ES-I3 (cell line): ENCODE measurements around the gene FAM24B.
"Not testable (repeated sequence)": the region's sequence is repeated elsewhere in the genome, so short reads cannot be mapped to it uniquely, and the experiment has no call there.

Source experiments
- H3K36me3 ChIP-seq: 2 replicates; pipeline ENCODE4 v1.6.1; 2013; ENCODE audit warnings: mild to moderate bottlenecking, low read length, control low read depth, moderate library complexity; ENCODE audit not compliant: insufficient read depth
- H3K4me1 ChIP-seq: 2 replicates; pipeline ENCODE4 v1.6.1; 2013; ENCODE audit warnings: mild to moderate bottlenecking, control low read depth, low read length; ENCODE audit not compliant: insufficient read depth
- H3K9ac ChIP-seq: 2 replicates; pipeline ENCODE4 v1.6.1; 2013; ENCODE audit warnings: low read depth, mild to moderate bottlenecking, low read length, moderate library complexity
- H3K9me3 ChIP-seq: 2 replicates; pipeline ENCODE4 v1.6.1; 2013; ENCODE audit warnings: mild to moderate bottlenecking, low read length, moderate library complexity; ENCODE audit not compliant: control insufficient read depth, insufficient read depth

Gene FAM24B, protein sequence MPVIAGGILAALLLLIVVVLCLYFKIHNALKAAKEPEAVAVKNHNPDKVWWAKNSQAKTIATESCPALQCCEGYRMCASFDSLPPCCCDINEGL

DNA sequence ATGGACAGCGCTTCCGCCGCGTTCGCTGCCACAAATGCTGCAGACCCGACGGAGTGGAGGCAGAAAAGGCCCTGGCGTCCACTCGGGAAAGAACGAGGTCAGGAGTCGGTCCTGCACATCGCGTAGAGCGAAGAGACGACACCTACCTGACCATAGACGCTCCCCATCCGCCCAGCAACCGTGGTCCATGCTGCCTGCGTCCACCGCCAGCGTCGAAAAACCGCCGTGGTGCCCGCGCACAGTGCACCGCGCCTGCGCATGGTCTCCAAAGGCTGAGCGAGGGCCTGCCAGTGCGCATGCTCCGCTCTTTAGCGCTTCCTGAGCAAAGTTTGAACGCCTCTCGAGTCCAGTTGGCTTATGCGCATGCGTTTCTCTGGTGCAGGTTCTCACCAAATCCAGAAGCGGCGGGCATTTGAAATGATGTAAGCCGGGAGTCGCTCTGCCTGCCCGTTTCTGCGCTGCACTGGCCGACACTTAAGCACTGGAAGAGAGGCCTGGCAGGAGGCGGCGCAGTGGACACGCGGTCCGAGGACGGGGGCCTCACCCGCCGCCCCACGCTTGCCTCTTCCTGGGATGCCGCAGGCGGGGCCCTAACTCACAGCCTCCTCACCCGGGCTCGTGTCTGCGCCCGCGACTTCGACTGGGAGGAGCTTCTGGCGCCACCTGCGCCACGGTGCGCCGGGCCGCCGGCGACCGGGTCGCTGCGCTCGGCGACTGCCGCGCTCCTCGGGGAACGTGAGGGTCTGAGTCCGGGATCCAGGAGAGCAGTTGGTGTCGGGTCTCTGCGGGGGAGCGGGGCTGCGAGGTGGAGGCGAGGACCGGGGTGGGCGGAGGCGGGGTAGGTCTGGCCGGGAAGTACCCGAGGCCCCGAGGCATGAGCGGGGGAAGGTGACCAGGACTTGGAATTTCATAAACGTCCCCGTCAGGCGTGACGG, at the start of gene FAM24B:
Gene FAM24B (minus strand): TSS at position 243 of the 935 bp plus-strand sequence. CDS start 29,066 bp downstream, outside the sequence.
- Histone ChIP-seq H3K36me3 (no peaks in the 10 kb centered on the region), H3K9ac (peak within 1 kb of the TSS; percentile 52), H3K4me1 (peaks cover 23% of the 10 kb centered on the region), H3K9me3 (no peaks in the 10 kb centered on the region)

DNA sequence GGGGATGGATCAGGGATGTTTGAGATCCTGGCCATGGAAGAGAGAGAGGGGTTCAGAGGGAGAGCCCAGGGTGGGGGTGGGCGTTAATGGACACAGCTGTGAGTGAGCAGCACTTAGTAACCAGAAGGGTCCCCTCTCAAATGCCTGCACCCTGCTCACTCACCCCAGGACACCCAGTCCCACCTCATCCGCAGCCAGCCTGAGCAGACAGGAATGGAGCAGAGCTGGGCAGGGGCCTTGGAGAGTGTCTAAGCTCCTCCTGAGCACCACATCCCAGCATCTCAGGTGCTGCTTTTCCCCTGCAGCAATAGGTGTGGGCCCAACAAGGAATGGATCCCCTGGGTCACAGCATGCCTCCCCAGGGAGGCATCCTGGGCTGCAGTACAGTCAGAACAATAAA, 36.3 kb upstream of the FAM24B start:
- Histone ChIP-seq H3K36me3 (no peaks in the 10 kb centered on the region), H3K9ac (no peak overlapping the region)

DNA sequence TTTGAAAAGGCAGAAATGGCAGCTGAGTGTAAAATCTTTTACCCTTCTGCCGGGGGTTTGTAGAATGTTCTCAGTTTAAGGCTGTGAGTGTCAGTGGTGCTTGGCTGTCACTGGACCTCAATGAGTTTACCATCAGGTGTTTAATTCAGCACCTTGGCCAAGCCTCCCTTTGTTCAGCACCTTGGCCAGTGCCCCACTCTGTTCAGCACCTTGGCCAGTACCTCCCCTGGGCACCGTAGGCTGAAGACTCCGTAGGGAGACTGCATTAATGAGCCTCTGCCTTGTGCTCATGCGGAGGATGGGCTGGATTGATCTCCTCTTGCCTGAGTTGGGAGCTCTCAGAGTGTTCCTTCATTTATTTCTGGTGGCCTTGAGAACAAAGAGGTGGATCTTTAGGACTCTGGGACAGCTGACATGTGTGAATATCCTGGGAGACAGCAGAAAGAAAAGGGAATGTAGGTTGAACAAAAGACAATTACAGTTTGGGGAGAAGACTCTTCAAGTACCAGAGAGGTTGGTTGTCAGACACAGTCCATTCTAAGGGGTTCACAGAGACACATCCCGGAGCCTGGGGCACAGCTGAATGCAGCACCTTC, 32.6 kb upstream of the FAM24B start:
- H3K9me3 ChIP-seq, result no peaks in the 10 kb centered on the region
- no peaks in the 10 kb centered on the region for H3K36me3 ChIP-seq
- H3K9ac ChIP-seq, result no peak overlapping the region
- no peaks in the 10 kb centered on the region for H3K4me1 ChIP-seq

More for the DNA sequence above, 36.3 kb upstream of the FAM24B start:
- H3K9me3 ChIP-seq, result no peaks in the 10 kb centered on the region
- no peaks in the 10 kb centered on the region for H3K4me1 ChIP-seq

DNA sequence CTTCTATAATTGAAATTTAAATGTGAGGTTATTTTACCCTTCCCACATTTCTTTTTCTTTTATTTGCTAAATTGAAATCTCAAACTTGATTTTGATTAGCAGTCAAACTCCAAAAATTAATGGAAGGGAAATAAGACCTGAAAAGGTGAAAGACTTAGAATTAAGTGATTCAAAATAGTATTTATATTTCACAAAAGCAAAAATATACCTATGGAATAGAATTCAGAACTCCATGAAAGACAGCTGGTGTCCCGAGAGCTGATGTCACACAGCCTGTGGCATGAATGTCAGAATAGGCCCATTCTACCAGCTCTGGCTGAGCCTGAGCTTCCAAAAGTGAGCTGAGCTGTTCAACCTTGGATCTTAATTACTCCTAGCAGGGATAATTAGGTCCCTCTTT, 30.9 kb upstream of the FAM24B start, which contains the start of gene FAM24A:
Gene FAM24A (plus strand): TSS at position 301 of the 400 bp plus-strand sequence. CDS start 1,025 bp downstream, outside the sequence.
- H3K4me1 ChIP-seq, result no peaks in the 10 kb centered on the region
- H3K36me3 ChIP-seq, result no peaks in the 10 kb centered on the region
- H3K9ac ChIP-seq, result no peak within 1 kb of the TSS
- no peaks in the 10 kb centered on the region for H3K9me3 ChIP-seq

DNA sequence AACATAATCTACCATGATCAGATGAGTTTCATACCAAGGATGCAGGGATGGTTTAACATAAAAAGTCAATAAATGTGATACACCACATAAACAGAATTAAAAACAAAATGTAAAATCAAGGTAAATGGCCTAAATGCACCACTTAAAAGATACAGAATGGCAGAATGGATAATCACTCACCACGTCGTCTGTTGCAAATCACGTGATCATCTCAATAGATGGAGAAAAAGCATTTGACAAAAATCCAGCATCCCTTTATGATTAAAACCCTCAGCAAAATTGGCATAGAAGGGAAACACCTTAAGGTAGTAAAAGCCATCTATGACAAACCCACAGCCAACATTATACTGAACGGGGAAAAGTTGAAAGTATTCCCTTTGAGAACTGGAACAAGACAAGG, 24.5 kb upstream of the FAM24B start:
- H3K9ac ChIP-seq, H3K9me3 ChIP-seq, H3K4me1 ChIP-seq, H3K36me3 ChIP-seq: not testable (repeated sequence)

DNA sequence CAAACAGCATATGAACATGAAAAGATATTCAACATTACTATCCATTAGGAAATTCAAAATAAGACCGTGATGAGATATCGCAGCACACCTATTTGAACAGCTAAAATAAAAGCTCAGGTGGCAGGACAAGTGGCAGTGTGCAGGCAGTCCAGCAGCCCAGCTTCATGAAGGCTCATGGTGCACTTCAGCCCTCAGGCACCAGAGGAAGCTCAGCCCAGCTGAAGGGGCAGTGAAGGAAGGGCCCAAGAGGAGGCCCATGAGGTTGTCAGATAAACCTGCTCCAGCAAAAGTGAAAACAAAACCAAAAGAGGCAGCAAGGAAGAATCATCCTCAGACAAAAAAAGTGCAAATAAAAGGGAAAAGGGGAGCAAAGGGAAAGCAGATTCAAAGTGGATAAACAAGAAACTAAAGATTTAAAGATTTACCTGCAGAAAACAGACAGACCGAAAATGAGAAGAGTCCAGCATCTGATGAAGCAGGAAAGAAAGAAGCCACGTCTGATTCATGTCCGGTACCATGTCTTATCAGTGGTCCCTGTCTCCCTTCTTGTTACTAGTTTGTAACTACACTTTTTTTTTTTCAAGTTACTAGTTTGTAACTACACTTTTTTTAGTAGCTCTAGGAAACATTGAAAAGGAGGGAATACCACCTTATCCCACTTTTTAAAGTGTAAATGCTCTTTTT, 15.0 kb upstream of the FAM24B start:
- H3K9ac ChIP-seq, result no peak overlapping the region

DNA sequence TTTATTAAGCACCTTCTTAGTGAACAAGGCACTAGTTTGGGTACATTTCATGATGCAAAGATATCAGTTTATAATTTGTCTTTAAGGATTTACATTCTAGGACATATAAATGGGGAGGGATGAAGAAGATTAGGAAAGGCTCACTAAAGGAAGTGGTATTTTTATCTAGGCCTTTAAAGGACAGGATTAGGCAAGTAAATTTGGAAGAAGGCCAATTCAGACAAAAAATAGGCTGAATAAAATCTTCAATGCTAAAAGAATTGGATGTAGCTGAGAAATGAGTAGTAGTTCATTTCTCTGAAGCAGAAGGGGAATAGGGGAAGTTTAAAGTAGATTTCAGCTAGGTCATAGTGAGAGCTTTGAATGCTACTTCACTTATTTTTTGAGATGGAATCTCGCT, 4.8 kb upstream of the FAM24B start:
- Histone ChIP-seq H3K9ac (no peak overlapping the region), H3K4me1 (no peaks in the 10 kb centered on the region), H3K9me3 (no peaks in the 10 kb centered on the region), H3K36me3 (no peaks in the 10 kb centered on the region)

More for the DNA sequence above, 15.0 kb upstream of the FAM24B start:
- Histone ChIP-seq H3K4me1 (no peaks in the 10 kb centered on the region), H3K36me3 (no peaks in the 10 kb centered on the region), H3K9me3 (no peaks in the 10 kb centered on the region)

DNA sequence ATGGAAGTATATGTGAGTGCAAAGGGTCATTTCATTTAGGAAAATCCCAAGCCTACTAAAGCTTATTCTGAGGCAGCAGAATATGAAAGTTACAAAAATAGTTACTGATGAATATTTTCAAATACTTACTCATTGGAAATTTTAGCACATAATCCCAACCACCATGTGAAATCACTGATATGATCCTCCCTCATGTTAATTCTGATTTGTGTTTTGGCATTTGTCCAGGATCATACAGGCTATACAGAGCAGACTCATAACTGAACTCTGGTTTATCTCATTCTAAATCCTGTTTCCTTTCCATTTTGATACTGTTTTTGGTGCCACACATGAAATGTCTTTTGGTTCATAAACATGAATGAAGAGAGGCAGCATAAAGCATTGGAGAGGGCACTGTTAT, 3.4 kb upstream of the FAM24B start:
- H3K4me1 ChIP-seq, result no peaks in the 10 kb centered on the region
- H3K9me3 ChIP-seq, result no peaks in the 10 kb centered on the region
- no peaks in the 10 kb centered on the region for H3K36me3 ChIP-seq
- no peak overlapping the region for H3K9ac ChIP-seq

DNA sequence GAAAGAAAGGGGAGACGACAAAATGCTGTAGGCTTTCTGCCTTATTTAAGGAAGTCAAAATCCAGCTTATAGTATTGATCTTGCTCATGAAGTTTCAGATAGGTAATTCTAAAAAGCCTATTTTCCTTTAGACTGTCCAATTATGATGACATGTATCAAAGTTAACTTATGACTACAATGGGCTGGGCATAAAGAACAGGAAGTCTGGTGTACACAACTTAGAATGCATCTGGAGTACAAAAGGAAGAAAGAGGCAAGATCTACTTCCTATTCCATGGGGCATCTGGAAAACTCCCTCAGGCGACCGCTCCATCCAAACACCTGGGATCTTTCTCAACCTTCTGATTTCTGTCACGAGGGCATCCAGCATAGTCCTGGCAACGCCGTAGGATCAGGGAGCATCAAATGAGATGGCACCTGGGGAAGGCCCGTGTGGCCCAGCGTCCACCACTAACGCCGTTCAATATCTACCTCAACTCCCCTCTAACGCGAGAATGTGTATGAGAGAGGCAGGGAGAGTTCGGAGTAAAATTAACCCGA, 512 bp downstream of the FAM24B start:
- Histone ChIP-seq H3K36me3 (no peaks in the 10 kb centered on the region), H3K9me3 (no peaks in the 10 kb centered on the region), H3K4me1 (peaks cover 23% of the 10 kb centered on the region), H3K9ac (peak overlapping the region; percentile 52)

DNA sequence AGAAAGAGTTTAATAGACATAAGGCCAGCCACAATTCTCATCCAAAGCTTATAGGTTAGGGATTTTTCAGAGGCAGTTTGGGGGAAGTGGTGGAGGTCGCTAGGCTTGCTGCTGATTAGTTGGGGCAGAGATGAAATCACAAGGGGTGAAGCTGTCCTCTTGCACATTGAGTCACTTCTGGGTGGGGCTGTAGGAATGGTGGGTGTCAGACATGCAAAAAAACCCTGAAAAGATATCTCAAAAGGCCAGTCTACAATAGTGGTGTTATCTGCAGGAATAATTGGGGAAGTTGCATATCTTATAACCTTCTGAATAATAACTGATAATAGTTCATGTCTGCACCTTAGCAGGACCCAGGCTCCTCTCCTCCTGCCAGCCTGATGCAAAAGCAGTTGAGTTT, 2.1 kb downstream of the FAM24B start:
- H3K9ac ChIP-seq, result peak overlapping the region; percentile 1; the same call in 1 of the 2 replicates
- H3K9me3 ChIP-seq, result no peaks in the 10 kb centered on the region
- H3K36me3 ChIP-seq, result no peaks in the 10 kb centered on the region
- peaks cover 23% of the 10 kb centered on the region for H3K4me1 ChIP-seq

DNA sequence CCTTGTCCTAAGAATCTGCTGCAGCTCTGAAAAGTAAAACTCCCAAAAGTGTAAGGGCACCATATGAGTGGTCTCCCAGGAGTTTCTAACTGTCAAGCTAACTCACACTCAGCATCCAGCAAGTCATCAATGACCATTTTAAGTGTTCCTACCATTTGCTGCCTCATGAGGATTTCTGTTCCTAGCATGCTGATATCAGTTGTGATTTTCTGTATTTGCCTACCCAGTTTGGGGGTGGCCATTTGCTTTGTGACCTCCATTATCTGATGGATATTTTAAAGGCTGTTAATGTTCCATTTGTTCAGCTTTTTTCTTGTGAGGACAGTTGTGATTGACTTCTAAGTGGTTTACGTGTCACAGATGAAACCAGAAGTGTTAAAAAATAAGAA, 2.9 kb downstream of the FAM24B start:
- Histone ChIP-seq H3K9me3 (no peaks in the 10 kb centered on the region), H3K36me3 (no peaks in the 10 kb centered on the region), H3K9ac (no peak overlapping the region), H3K4me1 (peaks cover 23% of the 10 kb centered on the region)

DNA sequence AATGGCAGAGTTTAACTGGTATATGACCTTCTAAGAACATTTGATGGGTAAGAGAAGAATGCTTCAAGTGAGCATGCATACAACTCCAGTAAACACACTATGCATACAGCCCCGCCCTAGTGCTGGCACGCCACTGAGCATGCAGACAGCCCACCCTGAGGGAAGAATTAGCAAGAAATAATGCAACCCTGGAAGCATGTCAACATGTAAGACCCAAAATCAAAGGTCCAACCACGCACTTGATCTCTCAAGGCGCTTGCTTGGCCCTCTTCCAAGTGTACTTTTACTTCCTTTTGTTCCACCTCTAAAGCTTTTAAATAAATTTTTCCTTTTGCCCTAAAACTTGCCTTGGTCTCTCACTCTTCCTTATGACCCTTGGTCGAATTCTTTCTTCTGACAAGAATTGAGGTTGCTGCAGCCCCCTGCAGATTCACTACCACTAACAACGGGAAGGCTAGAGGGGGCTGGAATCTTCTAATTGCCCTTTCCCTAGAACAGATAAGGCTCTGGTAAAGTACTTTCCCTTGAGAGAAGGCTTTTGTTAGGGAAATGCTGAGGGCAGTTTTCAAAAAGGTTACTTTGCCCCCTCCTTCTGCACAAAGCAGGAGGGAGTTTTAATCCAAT, 3.4 kb downstream of the FAM24B start:
- Histone ChIP-seq H3K4me1 (peaks cover 23% of the 10 kb centered on the region), H3K9ac (no peak overlapping the region), H3K9me3 (no peaks in the 10 kb centered on the region), H3K36me3 (no peaks in the 10 kb centered on the region)

DNA sequence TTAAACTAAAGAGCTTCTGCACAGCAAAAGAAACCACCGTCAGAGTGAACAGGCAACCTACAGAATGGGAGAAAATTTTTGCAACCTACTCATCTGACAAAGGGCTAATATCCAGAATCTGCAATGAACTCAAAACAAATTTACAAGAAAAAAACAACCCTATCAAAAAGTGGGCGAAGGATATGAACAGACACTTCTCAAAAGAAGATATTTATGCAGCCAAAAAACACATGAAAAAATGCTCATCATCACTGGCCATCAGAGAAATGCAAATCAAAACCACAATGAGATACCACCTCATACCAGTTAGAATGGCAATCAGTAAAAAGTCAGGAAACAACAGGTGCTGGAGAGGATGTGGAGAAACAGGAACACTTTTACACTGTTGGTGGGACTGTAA, 7.4 kb downstream of the FAM24B start:
- H3K9me3 ChIP-seq, result not testable (repeated sequence)

DNA sequence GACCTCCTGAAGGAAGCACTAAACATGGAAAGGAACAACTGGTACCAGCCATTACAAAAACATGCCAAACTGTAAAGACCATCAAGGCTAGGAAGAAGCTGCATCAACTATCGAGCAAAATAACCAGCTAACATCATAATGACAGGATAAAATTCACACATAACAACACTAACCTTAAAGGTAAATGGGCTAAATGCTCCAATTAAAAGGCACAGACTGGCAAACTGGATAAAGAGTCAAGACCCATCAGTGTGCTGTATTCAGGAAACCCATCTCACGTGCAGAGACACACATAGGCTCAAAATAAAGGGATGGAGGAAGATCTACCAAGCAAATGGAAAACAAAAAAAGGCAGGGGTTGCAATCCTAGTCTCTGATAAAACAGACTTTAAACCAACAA, 10.6 kb downstream of the FAM24B start:
- not testable (repeated sequence) for H3K4me1 ChIP-seq, H3K9ac ChIP-seq, H3K9me3 ChIP-seq, H3K36me3 ChIP-seq

More for the DNA sequence above, 7.4 kb downstream of the FAM24B start:
- not testable (repeated sequence) for H3K36me3 ChIP-seq, H3K9ac ChIP-seq
- H3K4me1 ChIP-seq, result peaks cover 16% of the 10 kb centered on the region
